GM19193 (cell line): ENCODE data around the gene LLGL1.

Experiments used
- POLR2A ChIP-seq: IDR thresholded peaks from 4 replicates; pipeline ENCODE4 v1.6.1; 2011; ENCODE audit not compliant: insufficient read depth, insufficient read length; ENCODE audit errors: extremely low read depth

Gene LLGL1

DNA sequence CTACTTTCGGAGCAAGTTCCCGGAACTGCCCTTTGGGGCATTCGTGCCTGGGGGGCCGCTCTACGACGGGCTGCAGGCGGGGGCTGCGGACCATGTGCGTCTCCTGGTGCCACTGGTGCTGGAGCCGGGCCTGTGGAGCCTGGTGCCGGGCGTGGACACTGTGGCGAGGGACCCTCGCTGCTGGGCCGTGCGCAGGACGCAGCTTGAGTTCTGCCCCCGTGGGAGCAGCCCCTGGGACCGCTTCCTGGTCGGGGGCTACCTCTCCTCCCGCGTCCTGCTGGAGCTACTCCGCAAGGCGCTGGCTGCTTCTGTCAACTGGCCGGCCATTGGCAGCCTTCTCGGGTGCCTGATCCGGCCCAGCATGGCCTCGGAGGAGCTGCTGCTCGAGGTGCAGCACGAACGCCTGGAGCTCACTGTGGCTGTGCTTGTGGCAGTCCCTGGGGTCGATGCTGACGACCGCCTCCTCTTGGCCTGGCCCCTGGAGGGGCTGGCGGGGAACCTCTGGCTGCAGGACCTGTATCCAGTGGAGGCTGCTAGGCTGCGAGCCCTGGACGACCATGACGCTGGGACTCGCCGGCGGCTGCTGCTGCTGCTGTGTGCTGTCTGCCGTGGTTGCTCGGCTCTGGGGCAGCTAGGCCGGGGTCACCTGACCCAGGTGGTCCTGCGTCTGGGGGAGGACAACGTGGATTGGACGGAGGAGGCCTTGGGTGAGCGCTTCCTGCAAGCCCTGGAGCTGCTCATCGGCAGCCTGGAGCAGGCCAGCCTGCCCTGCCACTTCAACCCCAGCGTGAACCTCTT, 38.6 kb downstream of the LLGL1 start:
- no peak for TF ChIP-seq POLR2A

DNA sequence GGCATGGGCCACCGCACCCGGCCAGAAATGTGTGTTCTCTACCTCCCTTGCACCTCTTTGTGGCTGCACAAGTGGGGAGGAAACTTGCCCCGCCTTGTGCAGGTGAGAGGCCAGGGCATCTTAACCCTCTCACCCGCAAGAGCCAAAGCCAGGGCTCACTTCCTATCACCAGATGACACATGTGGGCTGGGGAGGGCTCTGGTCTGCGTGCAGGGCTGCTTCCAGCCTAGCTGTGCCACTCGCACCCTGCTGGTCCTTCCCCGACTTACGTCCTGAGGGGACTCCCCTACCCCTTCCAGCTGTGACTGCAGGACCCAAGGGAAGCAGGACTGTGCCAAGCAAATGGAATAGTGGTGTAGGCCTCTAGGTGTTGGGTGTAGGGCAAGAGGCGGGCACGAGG, 41.9 kb downstream of the LLGL1 start:
- TF ChIP-seq POLR2A: no peak

DNA sequence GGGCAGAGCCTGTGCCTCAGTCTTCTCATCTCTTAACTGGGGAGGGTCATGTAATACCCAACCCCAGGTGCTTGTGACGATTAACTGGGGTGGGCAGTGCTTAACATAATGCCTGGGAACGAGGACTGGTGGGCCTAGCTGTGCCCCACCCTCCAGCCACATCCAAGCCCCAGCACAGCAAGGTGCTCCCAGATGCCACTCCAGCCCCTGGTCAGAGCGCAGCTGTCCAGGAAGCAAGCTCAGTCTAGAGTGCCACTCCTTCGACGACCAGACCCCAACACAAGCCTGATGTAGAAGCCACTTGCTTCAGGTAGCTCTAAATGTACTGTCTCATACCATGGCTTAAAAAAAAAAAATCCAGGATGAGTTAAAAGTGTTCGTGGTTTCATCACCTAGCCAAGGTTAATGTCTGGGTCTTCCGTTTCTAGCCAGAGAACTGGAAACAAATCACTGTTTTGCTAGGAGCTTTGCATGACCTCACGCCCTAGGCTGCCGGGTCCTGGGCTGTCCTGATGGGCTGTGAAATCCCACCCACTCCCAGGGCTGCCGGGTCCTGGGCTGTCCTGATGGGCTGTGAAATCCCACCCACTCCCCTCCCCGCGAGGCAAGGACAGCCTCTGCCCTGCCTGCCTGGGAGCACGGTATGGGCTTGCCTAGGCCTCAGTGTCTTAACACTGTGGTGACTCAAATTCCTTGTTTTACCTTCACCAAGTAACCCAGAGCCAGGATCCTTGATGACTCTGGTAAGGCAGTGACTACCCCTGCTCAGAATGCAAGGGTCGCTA, 42.7 kb downstream of the LLGL1 start:
- no peak for TF ChIP-seq POLR2A

- TF ChIP-seq POLR2A: no peak
Measured at GRCh38 chr17:18270046-18270931, 44.9 kb downstream of the LLGL1 start.

- TF ChIP-seq POLR2A: no peak
Measured at GRCh38 chr17:18277076-18277475, 51.6 kb downstream of the LLGL1 start.

DNA sequence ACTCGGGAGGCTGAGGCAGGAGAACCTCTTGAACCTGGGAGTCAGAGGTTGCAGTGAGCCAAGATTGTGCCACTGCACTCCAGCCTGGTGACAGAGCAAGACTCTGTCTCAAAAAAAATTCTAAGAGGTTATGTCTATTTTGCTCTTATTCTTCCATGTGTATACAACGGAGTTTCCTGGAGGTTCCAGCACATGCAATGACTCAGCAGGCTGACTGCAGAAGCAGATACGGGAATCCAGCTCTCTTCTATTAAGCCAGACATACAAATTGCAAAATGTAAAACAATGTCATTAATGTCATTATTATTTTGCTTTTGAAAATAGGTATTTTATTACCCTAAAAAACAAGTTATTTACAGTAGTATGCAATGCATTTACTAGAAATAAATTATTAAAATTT, 53.4 kb downstream of the LLGL1 start:
- TF ChIP-seq POLR2A: no peak

GRCh38 chr17:18280249-18280648, 54.8 kb downstream of the LLGL1 start:
- TF ChIP-seq POLR2A: no peak

- no peak for TF ChIP-seq POLR2A
Measured at GRCh38 chr17:18280766-18281371, 55.4 kb downstream of the LLGL1 start.

DNA sequence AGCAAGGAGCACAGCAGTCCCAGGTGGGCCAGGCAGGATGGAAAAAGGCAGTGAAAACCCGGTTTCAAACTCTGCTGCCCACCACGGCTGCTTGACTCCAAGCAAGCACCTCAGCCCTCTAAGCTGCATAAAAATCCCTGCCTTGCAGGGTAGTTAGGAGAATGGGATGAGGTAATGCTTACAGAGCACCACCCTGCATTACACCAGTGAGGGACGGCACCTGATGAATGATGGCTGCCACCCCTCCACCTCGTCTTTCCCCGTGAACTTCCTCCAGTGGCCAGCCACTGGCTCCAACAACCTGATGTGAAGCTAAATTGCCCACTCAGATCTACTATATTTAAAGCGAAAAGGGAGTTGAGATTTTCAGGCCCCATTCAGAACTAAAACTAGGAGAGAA, 56.4 kb downstream of the LLGL1 start:
- TF ChIP-seq POLR2A: no peak

DNA sequence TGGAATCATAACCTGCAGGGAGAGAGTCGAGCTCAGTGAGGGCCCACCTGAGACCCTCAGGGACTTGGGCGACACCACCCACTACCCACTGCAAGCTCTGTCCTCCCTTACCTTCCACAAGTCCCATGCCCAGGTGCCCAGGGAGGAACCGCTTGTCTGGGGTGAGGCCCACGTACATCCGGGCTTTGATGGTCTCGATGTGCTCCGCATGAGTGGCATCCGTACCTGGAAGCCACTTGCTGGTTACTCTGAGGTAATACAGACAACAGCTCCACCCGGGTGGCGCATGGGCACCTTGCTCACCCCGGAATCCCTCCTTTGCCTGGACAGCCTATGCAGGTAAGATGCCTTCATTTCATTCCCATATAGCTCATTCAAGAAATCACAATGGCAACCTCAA, 59.9 kb downstream of the LLGL1 start:
- no peak for TF ChIP-seq POLR2A

GRCh38 chr17:18291718-18292540, 66.5 kb downstream of the LLGL1 start:
- TF ChIP-seq POLR2A: no peak
